GM21526 (cell line): ENCODE data around the gene HTRA2.
A peak's percentile ranks its signal among the peaks of the same experiment; 100 is the strongest.
"Not testable (repeated sequence)": the region's sequence is repeated elsewhere in the genome, so short reads cannot be mapped to it uniquely, and the experiment has no call there.

Experiments used
- ATAC-seq: cut with Tn5 transposase; IDR thresholded peaks from one replicate; pipeline ENCODE4 v1.9.1; 2021; ENCODE audit warnings: moderate library complexity; ENCODE audit not compliant: unreplicated experiment, low FRiP score

Gene HTRA2

DNA sequence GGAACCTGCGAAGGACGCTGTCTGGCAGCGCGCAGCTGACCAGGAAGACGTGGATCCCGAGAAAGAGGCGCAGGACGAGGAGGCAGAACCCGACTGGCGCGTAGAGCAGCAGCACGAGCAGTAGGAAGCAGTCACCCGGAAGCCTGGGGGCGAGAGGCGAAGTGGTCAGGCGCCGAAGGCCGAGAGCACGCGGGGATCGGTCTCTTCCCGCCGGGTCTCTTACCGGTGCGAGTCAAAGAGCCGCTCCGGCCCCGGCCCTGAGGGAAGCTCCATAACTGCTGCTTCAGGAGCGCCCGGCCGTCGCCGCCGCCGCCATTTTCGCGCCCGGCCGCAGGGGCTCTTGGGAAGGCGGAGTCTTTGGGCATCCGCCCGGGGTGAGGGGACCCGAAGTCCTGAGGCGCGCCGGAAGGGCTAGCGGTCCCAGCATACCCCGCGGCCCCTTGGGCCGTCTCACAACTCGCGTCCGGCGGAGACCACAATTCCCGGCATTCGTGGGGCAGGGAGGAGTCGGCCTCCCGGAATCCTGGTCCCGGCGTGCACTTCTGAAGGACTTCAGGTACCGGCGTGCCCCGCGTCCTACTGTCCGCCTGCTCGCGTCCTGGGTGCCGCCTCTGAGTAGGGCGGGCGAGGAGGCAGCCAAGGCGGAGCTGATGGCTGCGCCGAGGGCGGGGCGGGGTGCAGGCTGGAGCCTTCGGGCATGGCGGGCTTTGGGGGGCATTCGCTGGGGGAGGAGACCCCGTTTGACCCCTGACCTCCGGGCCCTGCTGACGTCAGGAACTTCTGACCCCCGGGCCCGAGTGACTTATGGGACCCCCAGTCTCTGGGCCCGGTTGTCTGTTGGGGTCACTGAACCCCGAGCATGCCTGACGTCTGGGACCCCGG lies at the start of gene HTRA2, which contains the start of gene AUP1:
HTRA2 (plus strand) TSS at position 577 of the 882 bp plus-strand sequence; CDS start at position 651, 74 bp downstream.
AUP1 (minus strand) TSS at position 350 of the 882 bp plus-strand sequence; CDS start at position 273, 77 bp downstream.
- ATAC-seq: peak; percentile 73

DNA sequence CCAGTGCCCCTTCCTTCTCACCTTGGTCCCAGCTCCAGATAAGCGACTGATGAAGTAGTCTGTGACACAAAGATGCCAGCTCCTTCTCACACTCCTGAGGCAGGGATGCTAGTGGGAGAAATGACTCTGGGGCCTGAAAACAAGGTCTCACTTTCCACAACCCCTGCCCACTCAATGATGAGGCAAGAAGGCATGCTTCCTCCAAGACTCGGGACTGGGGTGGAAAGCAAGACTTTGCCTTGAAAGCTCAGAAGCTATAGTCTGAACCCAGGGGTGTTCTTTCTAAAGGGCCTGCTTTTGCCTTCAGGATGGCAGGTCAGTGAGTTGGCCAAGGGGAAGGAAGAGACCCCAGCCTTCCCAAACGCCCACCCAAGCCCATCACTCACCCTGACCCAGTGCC lies 48.3 kb upstream of the HTRA2 start:
- no peak for ATAC-seq

DNA sequence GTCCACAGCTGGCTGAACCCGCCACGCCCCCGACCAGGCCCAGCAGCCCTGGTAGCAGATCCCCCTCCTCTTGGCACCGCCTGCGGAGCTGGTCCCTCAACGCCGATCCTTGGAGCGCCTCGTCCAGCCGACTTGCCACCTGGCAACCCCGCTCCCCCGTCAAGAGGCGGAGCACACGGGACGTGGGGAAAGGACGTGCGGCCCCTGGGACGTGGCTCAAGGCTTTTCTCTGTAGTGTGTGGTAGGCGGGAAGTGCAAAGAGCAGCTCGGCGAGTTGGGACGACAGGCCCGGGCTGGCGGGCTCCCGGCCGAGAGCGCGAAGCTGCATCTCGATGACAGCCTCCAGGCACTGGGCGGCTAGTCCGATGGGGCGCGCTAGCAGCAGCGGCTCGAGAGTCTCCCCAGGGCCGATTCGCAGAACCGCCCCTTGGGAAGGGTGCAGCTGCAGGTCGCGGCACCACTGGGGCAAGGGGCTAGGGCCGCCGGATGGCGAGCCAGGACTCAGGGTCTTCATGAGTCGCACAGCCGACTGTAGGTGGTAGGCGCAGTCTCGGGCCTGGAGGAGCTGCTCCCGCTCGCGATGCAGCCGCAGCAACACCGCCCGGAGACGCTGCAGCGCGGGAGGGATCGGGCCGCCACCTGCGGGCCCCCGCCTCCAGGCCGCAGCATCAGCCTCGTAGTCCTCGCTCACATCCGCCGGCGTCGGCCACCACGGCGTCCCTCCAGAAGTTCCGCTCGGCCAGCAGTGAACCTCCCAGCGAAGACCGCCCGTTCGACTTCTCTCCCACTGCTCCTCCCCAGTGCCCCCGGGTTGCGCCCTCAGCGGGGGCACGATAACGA lies 47.6 kb upstream of the HTRA2 start:
- peak; percentile 31 for ATAC-seq

DNA sequence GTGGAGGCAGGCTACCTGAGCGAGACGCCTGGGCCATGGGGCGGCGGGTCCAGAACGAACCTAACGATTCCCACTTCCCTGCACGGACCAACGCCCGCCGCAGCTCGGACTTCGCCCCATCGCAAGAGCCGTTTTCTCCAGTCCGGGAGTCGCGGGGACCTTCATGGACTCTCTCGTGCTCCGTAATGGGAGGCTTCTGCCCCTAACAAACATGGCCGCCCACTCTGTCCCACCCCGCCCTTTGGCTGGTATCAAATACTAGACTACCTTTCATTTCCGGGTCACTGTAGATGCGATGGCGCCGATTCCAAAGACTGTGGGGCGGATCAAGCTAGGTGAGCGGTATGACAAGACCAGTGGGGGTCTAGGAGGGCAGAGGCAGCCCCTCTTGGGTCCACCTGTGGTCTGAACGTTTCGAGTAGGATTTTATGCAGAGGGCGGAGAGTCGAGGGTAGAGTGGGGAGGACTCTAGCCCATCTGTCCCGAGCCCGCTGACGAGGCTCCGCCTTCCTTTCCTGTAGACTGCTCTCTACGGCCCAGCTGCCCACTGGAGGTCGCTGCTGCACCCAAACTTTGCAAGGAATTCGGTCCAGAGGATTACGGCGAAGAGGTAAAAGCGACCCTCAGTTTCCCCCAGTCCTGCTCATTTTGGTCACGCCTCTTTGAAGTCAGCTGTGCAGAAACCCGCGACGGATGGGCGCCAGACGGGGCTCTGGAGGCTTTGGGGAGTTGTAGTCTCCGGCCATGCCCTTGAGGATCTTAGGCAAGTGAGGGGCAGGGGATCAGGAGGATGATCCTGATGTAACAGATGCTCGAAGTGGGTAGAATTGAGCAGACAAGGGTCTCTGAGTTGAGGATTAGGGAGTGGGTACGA lies 46.7 kb upstream of the HTRA2 start, which contains the start of the genes CCDC142 and TTC31:
CCDC142 (minus strand) TSS at position 198 of the 874 bp plus-strand sequence; CDS start at position 37, 161 bp downstream.
TTC31 (plus strand) TSS at position 281 of the 874 bp plus-strand sequence; CDS start at position 296, 15 bp downstream.
- peak; percentile 84 for ATAC-seq

DNA sequence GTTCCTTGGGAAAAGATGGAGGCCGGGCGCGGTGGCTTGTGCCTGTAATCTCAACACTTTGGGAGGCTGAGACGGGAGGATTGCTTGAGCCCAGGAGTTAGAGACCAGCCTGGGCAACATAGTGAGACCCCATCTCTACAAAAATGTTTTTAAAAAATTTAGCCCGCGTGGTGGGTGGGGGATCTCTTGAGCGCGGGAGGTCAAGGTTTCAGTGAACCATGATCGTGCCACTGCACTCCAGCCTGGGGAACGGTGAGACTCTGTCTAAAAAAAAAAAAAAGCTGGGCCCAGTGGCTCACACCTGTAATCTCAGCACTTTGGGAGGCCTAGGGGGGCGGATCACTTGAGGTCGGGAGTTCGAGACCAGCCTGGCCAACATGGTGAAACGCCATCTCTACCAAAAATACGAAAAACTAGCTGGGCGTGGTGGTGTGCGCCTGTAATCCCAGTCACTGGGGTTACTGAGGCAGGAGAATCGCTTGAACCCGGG lies 46.0 kb upstream of the HTRA2 start:
- ATAC-seq: not testable (repeated sequence)

DNA sequence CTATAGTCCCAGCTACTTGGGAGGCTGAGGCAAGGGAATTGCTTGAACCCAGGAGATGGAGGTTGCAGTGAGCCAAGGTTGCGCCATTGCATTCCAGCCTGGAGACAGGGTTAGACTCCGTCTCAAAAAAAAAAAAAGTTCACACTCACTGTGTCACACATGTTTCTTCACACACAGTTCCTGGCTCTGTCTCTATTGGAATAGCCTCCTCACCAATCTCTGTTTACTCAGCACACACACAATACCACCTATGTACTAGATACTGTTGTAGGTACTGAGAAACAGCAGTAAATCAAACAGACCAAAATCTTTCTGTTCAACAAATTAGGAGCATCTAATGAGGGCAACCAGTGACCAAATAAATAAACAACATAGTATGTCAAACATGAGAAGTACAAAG lies 43.6 kb upstream of the HTRA2 start:
- ATAC-seq: no peak

DNA sequence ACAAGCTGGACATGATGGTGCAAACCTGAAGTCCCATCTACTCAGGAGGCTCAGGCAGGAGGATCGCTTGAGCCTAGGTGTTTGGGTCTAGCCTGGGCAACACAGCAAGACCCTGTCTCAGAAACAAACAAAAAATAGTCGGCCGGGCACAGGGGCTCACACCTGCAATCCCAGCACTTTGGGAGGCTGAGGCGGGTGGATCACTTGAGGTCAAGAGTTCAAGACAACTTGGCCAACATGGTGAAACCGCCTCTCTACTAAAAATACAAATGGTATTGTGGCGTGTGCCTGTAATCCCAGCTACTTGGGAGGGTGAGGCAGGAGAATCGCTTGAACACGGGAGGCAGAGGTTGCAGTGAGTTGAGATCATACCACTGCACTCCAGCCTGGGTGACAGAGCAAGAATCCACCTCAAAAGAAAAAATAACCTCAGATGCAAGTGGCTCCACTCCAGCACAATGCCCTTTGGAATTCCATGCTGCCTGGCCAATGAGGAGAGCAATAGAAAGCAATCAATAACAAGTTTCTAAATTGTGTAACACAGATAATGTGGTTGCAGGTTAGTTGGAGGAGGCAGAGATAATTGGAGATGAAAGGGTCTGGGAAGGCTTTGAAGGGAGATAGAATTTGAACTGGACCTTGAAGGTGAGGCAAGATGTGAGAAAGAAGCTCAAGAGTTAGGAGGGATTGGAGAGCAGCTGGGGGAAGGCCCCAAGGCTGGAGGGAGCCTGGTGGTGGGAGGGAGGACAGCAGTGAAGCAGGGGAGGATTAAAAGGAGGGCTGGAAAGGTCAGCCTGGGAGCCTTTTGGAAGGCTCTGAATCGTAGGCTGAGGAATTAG lies 40.9 kb upstream of the HTRA2 start:
- no peak for ATAC-seq

DNA sequence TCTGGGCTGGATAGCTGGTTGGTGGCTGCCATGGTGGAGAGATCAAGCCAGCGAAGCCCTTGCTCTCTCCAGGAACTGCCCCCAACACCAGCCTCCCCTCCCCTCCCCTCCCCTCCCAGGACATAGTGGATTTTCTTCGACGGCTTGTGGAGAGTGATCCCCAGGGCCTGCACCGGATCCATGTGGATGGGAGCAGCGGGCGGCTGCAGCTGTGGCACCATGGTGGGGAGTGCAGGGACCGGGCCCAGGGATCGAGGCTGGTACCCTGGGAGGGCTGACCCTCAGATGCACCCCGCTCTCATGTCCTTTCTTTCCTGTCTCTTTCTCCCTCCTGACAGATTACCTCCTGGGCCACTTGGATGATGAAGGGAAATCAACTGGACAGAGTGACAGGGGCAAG lies 39.8 kb upstream of the HTRA2 start:
- no peak for ATAC-seq

DNA sequence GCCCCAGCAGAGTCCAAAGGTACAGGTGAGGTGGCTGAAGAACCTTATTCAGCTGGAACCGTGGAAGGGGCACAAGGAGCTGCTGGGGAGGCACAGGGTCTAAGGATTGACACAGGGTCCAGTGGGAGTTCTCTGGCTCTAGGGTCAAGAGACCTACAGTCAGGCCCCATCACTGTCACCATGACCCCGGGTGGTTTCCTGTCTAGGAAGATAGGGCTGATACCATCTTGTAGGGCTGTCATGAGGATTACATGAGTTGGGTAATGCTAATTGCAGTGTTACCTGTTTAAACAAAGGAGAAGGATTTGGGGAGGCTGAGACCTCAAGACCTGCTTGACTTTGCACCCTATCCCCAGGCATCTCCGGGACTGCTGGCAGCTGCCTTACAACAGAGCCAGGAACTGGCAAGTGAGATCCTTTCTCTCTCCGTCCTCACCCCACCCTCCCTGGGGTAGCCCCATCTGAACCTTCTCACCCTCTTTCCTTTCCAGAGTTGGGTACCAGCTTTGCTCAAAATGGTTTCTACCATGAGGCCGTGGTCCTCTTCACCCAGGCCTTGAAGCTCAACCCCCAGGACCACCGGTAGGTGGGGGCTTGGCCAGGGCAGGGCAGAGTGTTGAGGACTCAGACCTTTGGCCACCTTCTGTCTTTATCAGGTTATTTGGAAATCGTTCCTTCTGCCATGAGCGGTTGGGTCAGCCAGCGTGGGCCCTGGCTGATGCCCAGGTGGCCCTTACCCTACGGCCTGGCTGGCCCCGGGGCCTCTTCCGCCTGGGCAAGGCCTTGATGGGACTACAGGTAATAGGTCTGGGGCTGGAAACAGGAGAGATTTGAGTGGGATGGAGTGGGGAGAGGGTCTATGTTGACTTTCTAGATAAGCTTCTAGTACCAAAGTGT lies 37.8 kb upstream of the HTRA2 start:
- ATAC-seq: no peak

DNA sequence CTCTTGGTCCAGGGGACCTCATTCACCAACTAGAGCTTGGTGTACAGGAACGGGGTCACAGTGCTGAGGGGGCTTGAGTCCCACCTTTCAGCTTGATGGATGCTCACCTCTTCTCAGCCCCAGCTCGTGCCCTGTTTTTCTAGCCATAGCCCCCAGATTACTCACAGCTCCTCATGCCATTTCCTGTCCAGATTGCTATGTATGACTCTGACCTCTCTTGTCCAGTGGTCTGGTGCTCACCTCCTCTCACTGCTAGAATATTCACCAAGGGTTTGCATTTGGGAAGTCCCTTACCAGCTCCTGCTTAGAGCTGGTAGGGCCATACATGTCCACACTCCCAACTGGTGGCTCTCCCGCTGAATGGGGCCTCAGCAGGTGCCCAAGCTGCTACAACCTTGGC lies 36.2 kb upstream of the HTRA2 start:
- no peak for ATAC-seq

DNA sequence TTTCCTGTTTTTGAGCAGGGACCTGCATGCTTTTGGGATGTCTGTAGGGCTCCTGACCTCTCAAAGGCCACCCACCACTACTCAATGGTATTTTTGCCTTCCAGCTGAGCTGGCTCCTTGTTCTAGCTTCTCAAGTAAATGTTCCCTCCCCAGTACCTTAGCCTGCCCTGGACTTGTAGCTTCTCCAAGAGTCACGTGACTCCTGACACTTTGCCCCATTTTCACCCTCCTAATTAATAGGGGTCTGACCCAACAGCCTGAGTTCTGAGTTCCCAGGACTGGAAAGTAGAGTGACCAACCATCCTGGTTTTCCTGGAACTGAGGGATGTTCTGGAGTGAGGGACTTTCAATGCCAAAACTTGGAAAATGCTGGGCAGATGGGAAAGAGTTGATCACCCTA lies 34.3 kb upstream of the HTRA2 start:
- ATAC-seq: no peak

DNA sequence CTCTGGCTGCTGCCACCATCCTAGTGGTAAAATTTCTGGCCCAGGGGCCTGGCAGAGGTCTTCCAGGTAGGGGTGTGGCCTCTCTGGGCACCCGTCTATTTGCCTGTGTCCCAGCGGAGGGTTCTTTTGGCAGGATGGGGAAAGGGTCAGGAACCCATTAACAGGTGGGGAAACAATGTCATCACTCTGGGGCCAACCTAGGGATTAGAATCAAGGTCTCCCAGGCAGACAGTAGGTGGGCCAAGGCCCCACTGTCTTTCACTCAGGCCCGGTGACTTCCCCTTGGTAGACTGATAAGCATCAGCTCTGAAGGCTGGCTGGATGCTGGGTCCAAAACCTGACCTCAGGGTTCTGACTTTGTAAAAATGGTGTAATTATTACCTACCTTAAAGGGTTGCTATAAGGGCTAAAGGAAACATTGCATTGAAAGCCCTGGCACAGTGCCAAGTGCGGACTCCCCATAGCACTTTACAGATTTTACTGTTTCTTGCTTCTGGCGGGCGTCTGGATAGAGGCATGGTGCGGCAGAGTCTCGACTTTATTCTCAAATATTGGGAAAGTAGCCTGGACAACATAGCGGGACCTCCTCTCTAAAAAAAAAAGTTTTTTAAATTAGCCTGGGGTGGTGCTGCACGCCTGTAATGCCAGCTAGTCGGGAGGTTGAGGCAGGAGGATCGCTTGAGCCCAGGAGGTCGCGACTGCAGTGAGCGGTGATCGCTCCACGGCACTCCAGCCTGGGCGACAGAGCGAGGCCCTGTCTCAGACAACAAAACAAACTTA lies 32.5 kb upstream of the HTRA2 start:
- no peak for ATAC-seq

DNA sequence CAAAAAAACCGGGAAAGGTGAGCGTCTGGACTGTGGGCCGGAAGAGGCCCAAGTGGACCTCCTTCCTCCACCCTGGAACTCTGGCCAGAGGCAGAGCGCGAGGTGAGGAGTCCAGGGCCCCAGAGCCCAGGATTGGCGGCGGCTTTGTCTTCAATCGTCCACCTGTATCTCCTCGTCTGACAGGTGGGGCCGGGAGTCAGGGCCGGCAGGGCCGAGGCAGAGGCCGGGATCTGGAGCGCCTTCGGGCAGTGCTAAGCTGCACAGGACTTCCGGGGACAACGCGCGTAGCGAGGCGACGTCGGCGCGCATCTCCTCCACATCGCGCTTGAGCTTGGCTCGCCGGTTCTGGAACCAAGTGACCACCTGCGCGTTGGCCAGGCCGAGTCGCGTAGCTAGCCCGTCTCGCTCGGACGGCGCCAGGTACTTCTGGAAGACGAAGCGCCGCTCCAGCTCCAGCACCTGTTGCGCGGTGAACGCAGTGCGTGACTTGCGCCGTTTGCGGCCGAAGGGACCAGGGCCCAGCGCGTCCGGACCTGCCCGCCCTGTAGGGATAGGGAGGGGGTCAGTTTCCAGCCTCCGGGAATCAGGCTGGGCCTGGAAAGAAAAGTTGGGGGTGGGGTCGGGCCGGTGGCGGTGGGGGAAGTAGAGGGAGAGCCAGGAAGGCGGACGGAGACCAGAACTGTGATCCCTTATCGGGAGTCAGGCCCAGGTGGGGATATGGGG lies 31.8 kb upstream of the HTRA2 start:
- no peak for ATAC-seq

DNA sequence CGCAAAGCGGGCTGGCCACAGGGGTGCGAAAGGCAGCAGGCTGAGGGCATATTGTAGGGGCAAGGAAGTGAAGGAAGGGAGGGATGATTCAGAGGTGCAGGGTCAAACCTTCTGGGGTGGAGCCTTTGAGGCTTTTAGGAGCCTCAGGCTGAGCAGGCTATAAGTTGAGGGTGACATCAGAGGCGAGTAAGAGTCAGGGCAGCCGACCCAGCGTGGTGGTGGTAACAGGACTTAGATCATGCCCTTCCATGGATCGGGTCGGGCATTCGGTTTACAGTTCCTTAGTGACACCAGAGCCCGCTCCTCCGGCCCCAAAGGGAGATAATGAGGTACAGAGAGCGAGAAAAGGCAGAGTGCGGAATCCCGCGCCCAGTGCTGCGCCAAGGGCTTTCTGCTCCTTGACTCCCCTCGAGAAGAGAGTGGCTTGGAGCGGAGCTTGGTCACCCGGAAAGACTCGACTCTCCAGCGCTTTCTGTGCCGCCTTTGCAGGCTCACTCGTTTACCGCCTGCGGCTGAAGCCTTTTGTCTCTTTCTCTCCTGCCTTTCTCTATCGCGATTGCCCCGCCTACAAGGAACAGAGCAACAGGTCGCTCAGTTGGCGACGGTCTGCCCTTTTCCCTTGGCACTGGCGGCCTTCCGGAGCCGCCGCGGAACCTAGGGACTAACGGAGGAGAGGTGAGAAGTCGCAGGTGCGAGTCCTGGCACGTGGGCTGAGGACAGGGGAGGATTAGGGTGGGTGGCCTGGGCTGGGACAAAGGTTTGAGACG lies 31.1 kb upstream of the HTRA2 start:
- no peak for ATAC-seq

DNA sequence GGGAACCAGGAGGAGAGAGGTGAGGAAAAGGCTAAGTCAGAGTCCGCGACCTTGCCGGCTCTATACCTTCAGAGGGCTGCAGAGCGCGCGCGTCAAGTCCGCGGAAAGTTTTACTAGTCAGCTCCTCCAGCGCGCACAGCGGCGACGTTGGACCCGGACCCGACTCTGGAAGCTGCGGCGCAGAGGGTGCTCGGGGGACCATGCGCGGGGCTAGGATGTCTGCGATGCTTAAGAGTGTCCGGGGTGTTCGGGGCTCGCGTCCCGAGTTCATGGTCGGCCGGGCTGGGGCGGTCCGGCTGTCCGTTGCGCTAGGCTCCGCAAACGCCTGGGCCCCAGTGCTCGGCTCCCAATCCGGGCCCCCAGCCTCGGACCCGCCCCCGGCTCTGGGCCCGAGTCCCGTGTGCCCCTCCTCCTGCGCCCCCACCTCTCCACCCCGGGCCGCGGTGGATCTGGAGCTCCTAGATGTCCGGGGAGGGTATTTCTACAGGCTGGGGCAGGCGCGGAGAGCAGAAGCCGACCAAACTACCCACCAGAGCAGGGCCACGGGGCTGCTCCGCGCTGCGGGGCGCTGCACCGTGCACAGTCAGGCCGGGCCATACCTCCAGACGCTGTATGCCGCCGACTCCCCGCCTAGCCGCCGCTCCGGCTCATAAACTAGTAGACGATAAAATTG lies 30.3 kb upstream of the HTRA2 start, which contains the start of gene LBX2:
LBX2 (minus strand) TSS at position 337 of the 673 bp plus-strand sequence; CDS start at position 271, 66 bp downstream.
- no peak for ATAC-seq
